ENCODE measurements around the gene CECR2. TPM values are rescaled to one million over a fixed set of nuclear protein-coding genes. Genes with fewer than 3 reads are reported as not detected.

The CECR2 gene
- total RNA-seq, 2 donors from 2014 or later, result 2.6 to 3.4 TPM

DNA sequence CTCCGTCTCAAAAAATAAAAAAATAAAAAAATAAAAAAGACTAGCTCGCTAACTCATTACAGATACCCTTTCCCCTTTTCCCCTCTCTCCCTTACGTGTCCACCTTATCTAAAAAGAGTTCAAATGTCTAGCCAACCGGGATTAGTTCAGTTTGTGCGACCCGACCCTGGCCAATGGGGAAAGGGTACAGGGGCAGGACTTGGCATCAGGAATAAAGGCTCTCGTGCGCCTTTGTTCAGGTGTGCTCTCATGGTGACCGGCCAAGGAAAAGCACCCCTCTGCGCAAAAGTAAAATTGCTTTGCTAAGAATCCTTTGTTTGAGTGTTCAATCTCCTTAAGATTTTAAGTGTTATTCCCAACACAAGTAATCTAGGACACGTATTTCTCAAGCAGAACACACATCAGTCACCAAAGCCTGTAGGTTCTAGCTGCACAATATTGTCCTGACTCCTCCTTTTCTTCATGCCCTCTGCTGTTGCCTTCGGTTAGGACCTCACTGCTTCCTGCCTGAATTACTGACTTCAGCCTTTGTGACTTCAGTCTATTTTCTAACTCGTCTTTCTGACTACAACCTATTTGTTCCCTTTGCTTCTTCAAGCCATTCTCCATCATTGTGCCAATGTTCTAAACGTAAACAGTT lies 20.7 kb upstream of the CECR2 start:
- Histone ChIP-seq H3K27ac (no peak overlapping the region), H3K9me3 (no peaks in the 10 kb centered on the region), H3K4me3 (no peak overlapping the region), H3K36me3 (replicated peaks in 1 of 2; ENCODE audit: insufficient read depth in 1 of 2, low read depth in 2 of 2) (no peaks in the 10 kb centered on the region), H3K4me1 (no peaks in the 10 kb centered on the region), H3K27me3 (peaks cover 0 to 5% of the 10 kb centered on the region in 2 donors)
- ATAC-seq (no peak), DNase-seq (no peak)
- TF ChIP-seq POLR2A (IDR thresholded peaks at IDR 0.05), result no peak
- TF ChIP-seq, protein P1, sequence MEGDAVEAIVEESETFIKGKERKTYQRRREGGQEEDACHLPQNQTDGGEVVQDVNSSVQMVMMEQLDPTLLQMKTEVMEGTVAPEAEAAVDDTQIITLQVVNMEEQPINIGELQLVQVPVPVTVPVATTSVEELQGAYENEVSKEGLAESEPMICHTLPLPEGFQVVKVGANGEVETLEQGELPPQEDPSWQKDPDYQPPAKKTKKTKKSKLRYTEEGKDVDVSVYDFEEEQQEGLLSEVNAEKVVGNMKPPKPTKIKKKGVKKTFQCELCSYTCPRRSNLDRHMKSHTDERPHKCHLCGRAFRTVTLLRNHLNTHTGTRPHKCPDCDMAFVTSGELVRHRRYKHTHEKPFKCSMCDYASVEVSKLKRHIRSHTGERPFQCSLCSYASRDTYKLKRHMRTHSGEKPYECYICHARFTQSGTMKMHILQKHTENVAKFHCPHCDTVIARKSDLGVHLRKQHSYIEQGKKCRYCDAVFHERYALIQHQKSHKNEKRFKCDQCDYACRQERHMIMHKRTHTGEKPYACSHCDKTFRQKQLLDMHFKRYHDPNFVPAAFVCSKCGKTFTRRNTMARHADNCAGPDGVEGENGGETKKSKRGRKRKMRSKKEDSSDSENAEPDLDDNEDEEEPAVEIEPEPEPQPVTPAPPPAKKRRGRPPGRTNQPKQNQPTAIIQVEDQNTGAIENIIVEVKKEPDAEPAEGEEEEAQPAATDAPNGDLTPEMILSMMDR (IDR thresholded peaks at IDR 0.05), result no peak
- intact Hi-C loops (cut with DNase I), result no loop called here
- WGBS, 2 donors, result 63 to 65% methylated on average over 14 of the region's 14 CpGs

DNA sequence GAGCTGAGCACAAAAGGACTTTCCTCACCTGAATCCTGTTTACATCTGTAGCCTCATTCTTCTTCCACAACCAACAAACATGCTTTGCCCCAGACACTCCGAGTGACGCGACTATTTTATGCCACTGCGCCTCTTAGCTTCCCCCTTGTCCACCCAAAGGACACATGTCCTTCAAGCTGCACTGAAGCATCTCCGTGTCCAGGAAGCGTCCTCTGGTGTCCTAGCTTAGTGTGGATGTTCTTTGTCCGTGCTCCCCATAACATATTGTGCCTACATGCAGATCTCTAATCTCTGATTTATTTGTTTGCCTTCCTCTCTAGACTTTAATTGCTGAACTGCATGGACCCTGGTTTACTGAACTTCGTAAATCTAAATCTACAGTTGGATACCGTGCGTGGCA lies 20.1 kb upstream of the CECR2 start:
- Histone ChIP-seq H3K4me1 (no peaks in the 10 kb centered on the region), H3K27ac (no peak overlapping the region), H3K4me3 (no peak overlapping the region), H3K27me3 (peaks cover 0 to 5% of the 10 kb centered on the region in 2 donors), H3K36me3 (replicated peaks in 1 of 2; ENCODE audit: insufficient read depth in 1 of 2, low read depth in 2 of 2) (no peaks in the 10 kb centered on the region), H3K9me3 (no peaks in the 10 kb centered on the region)
- 52 to 66% methylated on average over 10 of the region's 10 CpGs for WGBS, 2 donors
- ATAC-seq, result no peak
- DNase-seq, result no peak
- TF ChIP-seq, protein P1 (IDR thresholded peaks at IDR 0.05), result no peak
- TF ChIP-seq POLR2A (IDR thresholded peaks at IDR 0.05), result no peak
- intact Hi-C loops (cut with DNase I), result no loop called here

DNA sequence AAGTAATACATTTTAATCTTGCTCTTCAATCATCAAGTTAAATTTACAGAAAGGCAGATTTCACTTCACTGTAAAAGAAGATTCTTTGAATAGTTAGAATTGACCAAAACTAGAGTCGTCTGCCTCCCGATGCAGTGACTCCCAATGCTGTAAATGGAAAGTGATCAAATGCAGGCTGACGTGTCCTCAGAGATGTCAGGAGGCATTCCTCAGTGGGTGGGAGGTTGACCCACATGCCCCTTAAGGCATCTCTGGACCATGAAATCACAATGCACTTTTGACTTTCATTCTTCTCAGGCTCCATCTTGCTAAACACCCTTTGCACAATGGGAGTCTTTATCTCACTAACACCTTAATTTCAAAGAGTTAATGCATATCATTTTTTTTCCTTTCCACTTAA lies 19.0 kb upstream of the CECR2 start:
- Histone ChIP-seq H3K27me3 (peaks cover 0 to 5% of the 10 kb centered on the region in 2 donors), H3K27ac (no peak overlapping the region), H3K4me1 (no peaks in the 10 kb centered on the region), H3K36me3 (replicated peaks in 1 of 2; ENCODE audit: insufficient read depth in 1 of 2, low read depth in 2 of 2) (no peaks in the 10 kb centered on the region), H3K4me3 (no peak overlapping the region), H3K9me3 (no peaks in the 10 kb centered on the region)
- DNase-seq (no peak), ATAC-seq (no peak)
- TF ChIP-seq POLR2A (IDR thresholded peaks at IDR 0.05), result no peak
- TF ChIP-seq, protein P1 (IDR thresholded peaks at IDR 0.05), result no peak
- intact Hi-C loops (cut with DNase I), result no loop called here
- 58 to 79% methylated on average over 3 of the region's 3 CpGs for WGBS, 2 donors

- no peaks in the 10 kb centered on the region for H3K9me3 ChIP-seq
- H3K4me1 ChIP-seq, result no peaks in the 10 kb centered on the region
- ATAC-seq, result no peak
- no peak overlapping the region for H3K4me3 ChIP-seq
- no peak for DNase-seq
- H3K27me3 ChIP-seq, result peaks cover 0 to 5% of the 10 kb centered on the region in 2 donors
- 84 to 90% methylated on average over 4 of the region's 4 CpGs for WGBS, 2 donors
- TF ChIP-seq POLR2A (IDR thresholded peaks at IDR 0.05), result no peak
- TF ChIP-seq, protein P1 (IDR thresholded peaks at IDR 0.05), result no peak
- intact Hi-C loops (cut with DNase I), result no loop called here
- no peak overlapping the region for H3K27ac ChIP-seq
- H3K36me3 ChIP-seq (replicated peaks in 1 of 2; ENCODE audit: insufficient read depth in 1 of 2, low read depth in 2 of 2), result no peaks in the 10 kb centered on the region
Observed at GRCh38 chr22:17352798-17353197, 16.5 kb upstream of the CECR2 start.

GRCh38 chr22:17357688-17358087 lies 11.6 kb upstream of the CECR2 start:
- Histone ChIP-seq H3K27ac (no peak overlapping the region), H3K27me3 (no peaks in the 10 kb centered on the region), H3K4me3 (no peak overlapping the region), H3K4me1 (no peaks in the 10 kb centered on the region), H3K9me3 (no peaks in the 10 kb centered on the region), H3K36me3 (replicated peaks in 1 of 2; ENCODE audit: insufficient read depth in 1 of 2, low read depth in 2 of 2) (no peaks in the 10 kb centered on the region)
- no peak for ATAC-seq
- DNase-seq, result no peak
- intact Hi-C loops (cut with DNase I), result no loop called here
- TF ChIP-seq, protein P1 (IDR thresholded peaks at IDR 0.05), result no peak
- no peak for TF ChIP-seq POLR2A (IDR thresholded peaks at IDR 0.05)
- 78 to 84% methylated on average over 2 of the region's 2 CpGs for WGBS, 2 donors
